SU-DHL-6 (cell line): ENCODE results near the gene CD47.

Experiments used
- H2AFZ ChIP-seq: fragments of 200-600 bp; sonication (generic); 2 replicates; pipeline ENCODE4 v1.6.1; 2014; ENCODE audit warnings: low read depth, mild to moderate bottlenecking, moderate library complexity, mixed read lengths, antibody characterized with exemption, low read length; ENCODE audit not compliant: severe bottlenecking
- H3F3A ChIP-seq: fragments of 200-600 bp; shearing (Covaris generic); 2 replicates; pipeline ENCODE4 v1.6.0; 2016; ENCODE audit warnings: antibody characterized with exemption, mild to moderate bottlenecking; ENCODE audit not compliant: insufficient read depth
- H3K27ac ChIP-seq: fragments of 200-600 bp; sonication (generic); 2 replicates; pipeline ENCODE4 v1.5.1; 2016; ENCODE audit warnings: low read depth, mild to moderate bottlenecking, low read length, moderate library complexity, mixed read lengths
- H3K27me3 ChIP-seq: fragments of 200-600 bp; sonication (generic), shearing (Covaris generic); 2 replicates; pipeline ENCODE4 v1.6.0; 2014; ENCODE audit warnings: mild to moderate bottlenecking, low read length
- H3K36me3 ChIP-seq: fragments of 200-600 bp; sonication (generic); 2 replicates; pipeline ENCODE4 v1.6.1; 2014; ENCODE audit warnings: mild to moderate bottlenecking, low read length, mixed read lengths
- H3K4me2 ChIP-seq: fragments of 300-600, 200-600 bp; shearing (Covaris generic), sonication (generic); 2 replicates; pipeline ENCODE4 v1.6.0; 2014; ENCODE audit warnings: low read length, low read depth, mild to moderate bottlenecking; ENCODE audit not compliant: poor library complexity, severe bottlenecking
- H3K4me3 ChIP-seq: fragments of 200-600 bp; sonication (generic); 2 replicates; pipeline ENCODE4 v1.5.1; 2014; ENCODE audit warnings: antibody characterized with exemption, low read length, mild to moderate bottlenecking, mixed read lengths; ENCODE audit not compliant: insufficient read depth, poor library complexity, severe bottlenecking
- H3K79me2 ChIP-seq: fragments of 200-600 bp; sonication (generic); 2 replicates; pipeline ENCODE4 v1.6.1; 2014; ENCODE audit warnings: mild to moderate bottlenecking, low read length, moderate library complexity; ENCODE audit not compliant: insufficient read depth
- H3K9ac ChIP-seq: fragments of 200-600 bp; sonication (generic); 2 replicates; pipeline ENCODE4 v1.7.0; 2014; ENCODE audit warnings: mild to moderate bottlenecking, low read length
- H3K9me2 ChIP-seq: fragments of 200-600 bp; sonication (generic); replicated peaks from 2 replicates; pipeline ENCODE4 v1.6.1; 2014; ENCODE audit warnings: low read length; ENCODE audit not compliant: insufficient read depth
- H3K9me3 ChIP-seq: fragments of 200-600 bp; sonication (generic); 2 replicates; pipeline ENCODE4 v1.6.1; 2014; ENCODE audit warnings: low read length, mixed read lengths; ENCODE audit not compliant: insufficient read depth
- H4K20me1 ChIP-seq: fragments of 200-600 bp; sonication (generic); 2 replicates; pipeline ENCODE4 v1.6.1; 2014; ENCODE audit warnings: low read depth, mild to moderate bottlenecking, antibody characterized with exemption, low read length, moderate library complexity, mixed read lengths
- EZH2phosphoT487 ChIP-seq: fragments of 200-600 bp; sonication (generic), shearing (Covaris generic); conservative IDR thresholded peaks from 2 replicates; pipeline ENCODE4 v1.6.1; 2018; ENCODE audit warnings: mild to moderate bottlenecking, antibody characterized with exemption, low read length, moderate library complexity, mixed read lengths
- TF ChIP-seq, protein P1 (sequence below): fragments of 200-600 bp; sonication (generic); IDR thresholded peaks from one replicate; pipeline ENCODE4 v1.5.1; 2017; ENCODE audit warnings: antibody characterized with exemption, mild to moderate bottlenecking, low read length, moderate library complexity; ENCODE audit not compliant: insufficient read depth, poor library complexity, severe bottlenecking

The CD47 gene

DNA sequence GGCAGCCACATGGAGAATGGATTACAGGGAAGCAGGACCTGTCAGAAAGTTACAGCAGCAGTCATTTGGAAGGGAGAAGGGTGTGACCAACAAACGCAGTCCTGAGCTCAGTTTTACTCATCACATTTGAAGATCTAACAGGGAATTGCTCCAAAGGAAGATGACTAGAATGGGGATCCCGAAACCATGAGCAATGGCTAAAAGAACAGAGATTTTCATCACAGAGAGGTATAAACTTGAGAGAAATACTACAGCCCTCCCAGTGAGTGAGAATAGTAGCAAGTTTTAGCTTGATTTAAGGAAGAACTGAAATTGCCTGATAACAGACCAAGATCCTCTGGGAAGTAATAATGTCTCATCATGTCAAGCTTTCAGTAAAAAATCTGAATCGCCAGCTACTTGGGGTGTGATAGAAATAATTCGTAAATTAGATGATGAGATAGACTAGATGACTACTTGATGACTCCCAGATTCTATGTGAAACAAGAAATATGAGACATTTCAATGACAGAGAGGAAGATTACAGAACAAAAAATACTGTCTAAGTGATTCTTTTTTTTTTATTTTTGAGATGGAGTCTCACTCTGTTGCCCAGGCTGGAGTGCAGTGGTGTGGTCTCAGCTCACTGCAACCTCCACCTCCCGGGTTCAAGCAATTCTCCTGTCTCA, 16.9 kb downstream of the CD47 start:
- H3K27me3 ChIP-seq: no peaks in the 10 kb centered on the region
- peaks cover 30% of the 10 kb centered on the region for H3K36me3 ChIP-seq
- H3K9me2 ChIP-seq: no peaks in the 10 kb centered on the region
- 0 out of 2 replicates have a peak, but pooled peaks cover 5% of the 10 kb centered on the region for H3F3A ChIP-seq
- no peak overlapping the region for H3K9ac ChIP-seq
- H3K27ac ChIP-seq: no peak overlapping the region
- H4K20me1 ChIP-seq: no peaks in the 10 kb centered on the region
- H2AFZ ChIP-seq: no peak overlapping the region
- H3K79me2 ChIP-seq: peaks cover 73% of the 10 kb centered on the region
- no peak overlapping the region for H3K4me3 ChIP-seq
- TF ChIP-seq EZH2phosphoT487: no peak
- TF ChIP-seq, protein P1, sequence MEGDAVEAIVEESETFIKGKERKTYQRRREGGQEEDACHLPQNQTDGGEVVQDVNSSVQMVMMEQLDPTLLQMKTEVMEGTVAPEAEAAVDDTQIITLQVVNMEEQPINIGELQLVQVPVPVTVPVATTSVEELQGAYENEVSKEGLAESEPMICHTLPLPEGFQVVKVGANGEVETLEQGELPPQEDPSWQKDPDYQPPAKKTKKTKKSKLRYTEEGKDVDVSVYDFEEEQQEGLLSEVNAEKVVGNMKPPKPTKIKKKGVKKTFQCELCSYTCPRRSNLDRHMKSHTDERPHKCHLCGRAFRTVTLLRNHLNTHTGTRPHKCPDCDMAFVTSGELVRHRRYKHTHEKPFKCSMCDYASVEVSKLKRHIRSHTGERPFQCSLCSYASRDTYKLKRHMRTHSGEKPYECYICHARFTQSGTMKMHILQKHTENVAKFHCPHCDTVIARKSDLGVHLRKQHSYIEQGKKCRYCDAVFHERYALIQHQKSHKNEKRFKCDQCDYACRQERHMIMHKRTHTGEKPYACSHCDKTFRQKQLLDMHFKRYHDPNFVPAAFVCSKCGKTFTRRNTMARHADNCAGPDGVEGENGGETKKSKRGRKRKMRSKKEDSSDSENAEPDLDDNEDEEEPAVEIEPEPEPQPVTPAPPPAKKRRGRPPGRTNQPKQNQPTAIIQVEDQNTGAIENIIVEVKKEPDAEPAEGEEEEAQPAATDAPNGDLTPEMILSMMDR: no peak
- H3K4me2 ChIP-seq: no peak overlapping the region
- no peaks in the 10 kb centered on the region for H3K9me3 ChIP-seq

DNA sequence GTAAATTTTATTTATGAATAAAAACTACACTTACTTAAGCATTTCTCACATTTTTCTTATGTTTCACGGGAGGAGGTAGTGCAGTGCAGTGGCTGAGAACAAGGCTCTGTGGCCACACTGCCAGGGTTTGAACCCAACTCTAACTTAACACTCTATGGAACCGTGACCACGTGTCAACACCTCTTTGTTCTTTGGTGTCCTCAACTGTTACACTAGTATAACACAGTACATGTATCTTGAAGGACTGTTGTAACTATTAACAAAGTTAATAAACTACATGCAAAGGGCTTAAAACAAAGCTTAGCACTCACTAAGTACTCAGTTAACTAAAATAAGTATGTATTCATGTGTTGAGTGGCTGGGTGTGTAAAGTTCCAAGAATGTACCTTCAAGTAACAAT, 19.5 kb downstream of the CD47 start:
- H3K36me3 ChIP-seq: peaks cover 30% of the 10 kb centered on the region; the same call in 1 of the 2 replicates
- no peak for TF ChIP-seq EZH2phosphoT487
- TF ChIP-seq, protein P1: no peak
- no peak overlapping the region for H3K4me3 ChIP-seq
- 0 out of 2 replicates have a peak, but pooled peaks cover 5% of the 10 kb centered on the region for H3F3A ChIP-seq
- H3K79me2 ChIP-seq: peaks cover 69% of the 10 kb centered on the region
- H3K27ac ChIP-seq: no peak overlapping the region
- no peaks in the 10 kb centered on the region for H3K9me2 ChIP-seq
- H3K9ac ChIP-seq: no peak overlapping the region
- no peaks in the 10 kb centered on the region for H3K27me3 ChIP-seq
- no peak overlapping the region for H3K4me2 ChIP-seq
- no peaks in the 10 kb centered on the region for H3K9me3 ChIP-seq
- H4K20me1 ChIP-seq: no peaks in the 10 kb centered on the region
- H2AFZ ChIP-seq: no peak overlapping the region

DNA sequence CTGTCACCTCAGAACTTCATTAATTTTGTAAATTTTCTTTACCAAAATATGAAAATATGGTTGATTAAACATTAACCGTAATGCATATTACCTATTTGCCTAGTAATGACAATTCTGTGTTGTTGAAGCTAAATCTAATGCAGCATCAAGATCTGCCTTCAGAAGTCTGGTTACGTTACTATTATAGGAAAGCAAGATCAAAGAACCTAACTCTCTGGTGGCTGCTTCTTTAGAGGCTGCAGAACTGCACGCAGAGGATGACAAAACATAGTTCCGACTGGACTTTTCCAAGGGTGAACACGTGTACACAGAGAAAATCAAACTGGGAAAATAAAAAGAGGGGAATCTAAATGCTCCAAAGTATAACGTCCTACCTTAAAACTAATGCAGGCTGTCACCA, 20.5 kb downstream of the CD47 start:
- no peak for TF ChIP-seq EZH2phosphoT487
- TF ChIP-seq, protein P1: no peak
- no peaks in the 10 kb centered on the region for H3K27me3 ChIP-seq
- no peak overlapping the region for H3K27ac ChIP-seq
- no peak overlapping the region for H3K4me2 ChIP-seq
- peaks cover 29% of the 10 kb centered on the region; the same call in 1 of the 2 replicates for H3K36me3 ChIP-seq
- H3K4me3 ChIP-seq: no peak overlapping the region
- no peaks in the 10 kb centered on the region for H3K9me3 ChIP-seq
- H3K79me2 ChIP-seq: peaks cover 64% of the 10 kb centered on the region
- H2AFZ ChIP-seq: no peak overlapping the region
- H3K9ac ChIP-seq: no peak overlapping the region
- 0 out of 2 replicates have a peak, but pooled peaks cover 5% of the 10 kb centered on the region for H3F3A ChIP-seq
- no peaks in the 10 kb centered on the region for H3K9me2 ChIP-seq
- no peaks in the 10 kb centered on the region for H4K20me1 ChIP-seq
